Liver (tissue), 9 donors: ENCODE results near the gene WNK2. TPM values are rescaled to one million over a fixed set of nuclear protein-coding genes. Genes with fewer than 3 reads are reported as not detected.
A peak's percentile ranks its signal among the peaks of the same experiment; 100 is the strongest.

Experiments used
- DNase-seq: peaks from one replicate; pipeline ENCODE4 v3.0.0-alpha.2; 2017; ENCODE audit warnings: low spot score
- H3K27ac ChIP-seq, 2 donors: one replicate each; pipeline ENCODE4 v1.7.0; 2013; ENCODE audit warnings: inconsistent platforms in 2 of 2, low read length in 2 of 2, control low read depth in 1 of 2, low read depth in 1 of 2, mild to moderate bottlenecking in 1 of 2
- H3K27me3 ChIP-seq, 4 donors: one replicate each; pipeline versions ENCODE4 v1.6.1 to v1.7.0; 2013; ENCODE audit warnings: low read length in 3 of 4, inconsistent platforms in 1 of 4, mild to moderate bottlenecking in 1 of 4, moderate library complexity in 1 of 4; ENCODE audit not compliant: control insufficient read depth in 4 of 4, insufficient read depth in 4 of 4
- H3K36me3 ChIP-seq, 4 donors: one replicate each; pipeline versions ENCODE4 v1.6.1 to v1.7.0; 2013; ENCODE audit warnings: low read length in 3 of 4, mild to moderate bottlenecking in 3 of 4, low read depth in 1 of 4, moderate library complexity in 1 of 4; ENCODE audit not compliant: control insufficient read depth in 4 of 4, insufficient read depth in 3 of 4
- H3K4me1 ChIP-seq, 4 donors: one replicate each; pipeline versions ENCODE4 v1.6.1 to v1.7.0; 2013; ENCODE audit warnings: low read length in 3 of 4, mild to moderate bottlenecking in 3 of 4, moderate library complexity in 1 of 4; ENCODE audit not compliant: control insufficient read depth in 4 of 4, insufficient read depth in 4 of 4
- H3K4me3 ChIP-seq, 3 donors: one replicate each; pipeline versions ENCODE4 v1.6.1 to v1.7.0; 2013; ENCODE audit warnings: low read length in 3 of 3, control low read depth in 1 of 3, low read depth in 1 of 3, mild to moderate bottlenecking in 1 of 3
- H3K9ac ChIP-seq, 2 donors: one replicate each; pipeline ENCODE4 v1.7.0; 2013; ENCODE audit warnings: low read length in 2 of 2, mild to moderate bottlenecking in 2 of 2, moderate library complexity in 2 of 2, control low read depth in 1 of 2, low read depth in 1 of 2
- H3K9me3 ChIP-seq, 4 donors: one replicate each; pipeline versions ENCODE4 v1.6.1 to v1.7.0; 2013; ENCODE audit warnings: low read length in 3 of 4; ENCODE audit not compliant: control insufficient read depth in 4 of 4
- FOXA1 ChIP-seq: IDR thresholded peaks from 2 replicates; pipeline ENCODE4 v1.6.1; 2016; ENCODE audit warnings: antibody characterized with exemption
- FOXA2 ChIP-seq: IDR thresholded peaks from 2 replicates; pipeline ENCODE4 v1.6.1; 2016; ENCODE audit warnings: antibody characterized with exemption
- GABPA ChIP-seq, 2 donors: IDR thresholded peaks in 1 of 2; conservative IDR thresholded peaks in 1 of 2; 2 replicates each; pipeline ENCODE4 v1.6.1; 2016; ENCODE audit warnings: antibody characterized with exemption in 2 of 2, mild to moderate bottlenecking in 1 of 2, moderate library complexity in 1 of 2
- HNF4A ChIP-seq, 2 donors: conservative IDR thresholded peaks; 2 replicates each; pipeline ENCODE4 v1.6.1; 2016; ENCODE audit warnings: antibody characterized with exemption in 2 of 2, mild to moderate bottlenecking in 2 of 2
- HNF4G ChIP-seq: IDR thresholded peaks from 2 replicates; pipeline ENCODE4 v1.6.1; 2016; ENCODE audit warnings: antibody characterized with exemption
- RAD21 ChIP-seq, 2 donors: IDR thresholded peaks; 2 replicates each; pipeline ENCODE4 v1.6.1; 2016; ENCODE audit warnings: antibody characterized with exemption in 2 of 2, mild to moderate bottlenecking in 2 of 2
- RXRA ChIP-seq, 2 donors: IDR thresholded peaks; 2 replicates each; pipeline ENCODE4 v1.6.1; 2017 to 2018; ENCODE audit warnings: antibody characterized with exemption in 2 of 2, mild to moderate bottlenecking in 1 of 2
- SP1 ChIP-seq: IDR thresholded peaks from 2 replicates; pipeline ENCODE4 v1.6.1; 2018; ENCODE audit warnings: antibody characterized with exemption, mild to moderate bottlenecking
- TAF1 ChIP-seq: conservative IDR thresholded peaks from 2 replicates; pipeline ENCODE4 v1.6.1; 2016; ENCODE audit warnings: antibody characterized with exemption, mild to moderate bottlenecking
- YY1 ChIP-seq: IDR thresholded peaks from 2 replicates; pipeline ENCODE4 v1.6.1; 2016; ENCODE audit warnings: antibody characterized with exemption, mild to moderate bottlenecking
- WGBS: extraction: QIAGEN DNeasy Blood & Tissue Kit; methylation state at CpG from one replicate; pipeline ENCODE4 v1.1.7; 2013; 5-methylcytosine and 5-hydroxymethylcytosine counted together
- polyA plus RNA-seq, 2 donors: library from polyadenylated mRNA; stranded (reverse) in 1 of 2; unstranded in 1 of 2; fragments of 200-250 nt in 1 of 2; fragments of >200 nt in 1 of 2; fragmentation: Nextera tagmentation in 1 of 2; extraction: Ambion mirVana in 1 of 2; gene quantifications; one replicate each; pipeline versions ENCODE4 v1.2.1 to v1.2.3, GENCODE V29; 2013 to 2015
- total RNA-seq, 2 donors: library from RNA; depleted of rRNA; stranded (reverse); fragments of >200 nt; gene quantifications; one replicate each; pipeline ENCODE4 v1.2.3, GENCODE V29; 2014
- TF ChIP-seq, protein P1 (sequence below): fragments of 150-350 bp; IDR thresholded peaks from 2 replicates; pipeline ENCODE4 v1.5.1; 2017; ENCODE audit warnings: improper control_type of control experiment, low read depth, low read length; ENCODE audit not compliant: missing input control
- TF ChIP-seq, protein P2 (sequence below): IDR thresholded peaks from 2 replicates; pipeline ENCODE4 v1.6.1; 2016; ENCODE audit warnings: antibody characterized with exemption
- TF ChIP-seq, protein P3 (sequence below): IDR thresholded peaks from 2 replicates; pipeline ENCODE4 v1.6.1; 2016; ENCODE audit warnings: antibody characterized with exemption, mild to moderate bottlenecking
- TF ChIP-seq, protein P4 (sequence below): IDR thresholded peaks from 2 replicates; pipeline ENCODE4 v1.6.1; 2016; ENCODE audit warnings: antibody characterized with exemption
- donor health status: healthy.
- donor health status: healthy.
- donor health status: healthy.
- donor health status: healthy.
- donor health status: healthy.

Gene WNK2
- total and polyA plus RNA-seq, 4 donors: 0.65 to 4.4 (median 1.7) TPM

DNA sequence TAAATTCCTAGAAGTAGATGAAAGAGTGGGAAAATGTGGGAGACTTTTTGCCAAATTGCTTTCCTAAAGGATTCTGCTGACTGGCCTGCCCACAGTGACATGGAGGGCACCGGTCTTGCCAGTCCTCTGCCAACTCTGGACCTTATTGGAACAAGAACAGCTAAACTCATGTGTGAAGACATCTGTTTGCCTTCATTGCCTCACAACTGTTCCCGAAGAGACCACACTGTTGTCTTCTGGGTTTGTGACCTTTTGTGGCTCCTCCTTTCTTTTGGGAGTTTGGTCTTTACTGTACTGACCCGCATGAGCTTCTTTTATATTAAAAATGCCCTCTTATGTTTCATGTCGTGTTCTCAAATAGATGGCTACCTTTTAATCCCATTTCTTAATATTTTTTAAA is 16.1 kb upstream of the WNK2 start:
- H3K9me3 ChIP-seq: no peaks in the 10 kb centered on the region
- no peak overlapping the region for H3K4me3 ChIP-seq
- no peak for DNase-seq
- no peaks in the 10 kb centered on the region for H3K27me3 ChIP-seq
- H3K9ac ChIP-seq: no peak overlapping the region
- no peaks in the 10 kb centered on the region for H3K36me3 ChIP-seq
- 51% methylated on average over 4 of the region's 4 CpGs for WGBS
- H3K27ac ChIP-seq: no peak overlapping the region
- H3K4me1 ChIP-seq: no peaks in the 10 kb centered on the region
- TF ChIP-seq YY1 (no peak), SP1 (no peak), FOXA2 (no peak), HNF4G (no peak), FOXA1 (no peak), HNF4A (conservative IDR thresholded peaks at IDR 0.05) (peak in 1 of 2 donors; percentile 48), TAF1 (no peak), RXRA (IDR thresholded peaks at IDR 0.05) (peak; percentile 40 to 74), RAD21 (IDR thresholded peaks at IDR 0.05) (no peak)
- TF ChIP-seq, protein P1, sequence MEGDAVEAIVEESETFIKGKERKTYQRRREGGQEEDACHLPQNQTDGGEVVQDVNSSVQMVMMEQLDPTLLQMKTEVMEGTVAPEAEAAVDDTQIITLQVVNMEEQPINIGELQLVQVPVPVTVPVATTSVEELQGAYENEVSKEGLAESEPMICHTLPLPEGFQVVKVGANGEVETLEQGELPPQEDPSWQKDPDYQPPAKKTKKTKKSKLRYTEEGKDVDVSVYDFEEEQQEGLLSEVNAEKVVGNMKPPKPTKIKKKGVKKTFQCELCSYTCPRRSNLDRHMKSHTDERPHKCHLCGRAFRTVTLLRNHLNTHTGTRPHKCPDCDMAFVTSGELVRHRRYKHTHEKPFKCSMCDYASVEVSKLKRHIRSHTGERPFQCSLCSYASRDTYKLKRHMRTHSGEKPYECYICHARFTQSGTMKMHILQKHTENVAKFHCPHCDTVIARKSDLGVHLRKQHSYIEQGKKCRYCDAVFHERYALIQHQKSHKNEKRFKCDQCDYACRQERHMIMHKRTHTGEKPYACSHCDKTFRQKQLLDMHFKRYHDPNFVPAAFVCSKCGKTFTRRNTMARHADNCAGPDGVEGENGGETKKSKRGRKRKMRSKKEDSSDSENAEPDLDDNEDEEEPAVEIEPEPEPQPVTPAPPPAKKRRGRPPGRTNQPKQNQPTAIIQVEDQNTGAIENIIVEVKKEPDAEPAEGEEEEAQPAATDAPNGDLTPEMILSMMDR: no peak
- TF ChIP-seq, protein P2, sequence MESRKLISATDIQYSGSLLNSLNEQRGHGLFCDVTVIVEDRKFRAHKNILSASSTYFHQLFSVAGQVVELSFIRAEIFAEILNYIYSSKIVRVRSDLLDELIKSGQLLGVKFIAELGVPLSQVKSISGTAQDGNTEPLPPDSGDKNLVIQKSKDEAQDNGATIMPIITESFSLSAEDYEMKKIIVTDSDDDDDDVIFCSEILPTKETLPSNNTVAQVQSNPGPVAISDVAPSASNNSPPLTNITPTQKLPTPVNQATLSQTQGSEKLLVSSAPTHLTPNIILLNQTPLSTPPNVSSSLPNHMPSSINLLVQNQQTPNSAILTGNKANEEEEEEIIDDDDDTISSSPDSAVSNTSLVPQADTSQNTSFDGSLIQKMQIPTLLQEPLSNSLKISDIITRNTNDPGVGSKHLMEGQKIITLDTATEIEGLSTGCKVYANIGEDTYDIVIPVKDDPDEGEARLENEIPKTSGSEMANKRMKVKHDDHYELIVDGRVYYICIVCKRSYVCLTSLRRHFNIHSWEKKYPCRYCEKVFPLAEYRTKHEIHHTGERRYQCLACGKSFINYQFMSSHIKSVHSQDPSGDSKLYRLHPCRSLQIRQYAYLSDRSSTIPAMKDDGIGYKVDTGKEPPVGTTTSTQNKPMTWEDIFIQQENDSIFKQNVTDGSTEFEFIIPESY: no peak
- TF ChIP-seq, protein P3, sequence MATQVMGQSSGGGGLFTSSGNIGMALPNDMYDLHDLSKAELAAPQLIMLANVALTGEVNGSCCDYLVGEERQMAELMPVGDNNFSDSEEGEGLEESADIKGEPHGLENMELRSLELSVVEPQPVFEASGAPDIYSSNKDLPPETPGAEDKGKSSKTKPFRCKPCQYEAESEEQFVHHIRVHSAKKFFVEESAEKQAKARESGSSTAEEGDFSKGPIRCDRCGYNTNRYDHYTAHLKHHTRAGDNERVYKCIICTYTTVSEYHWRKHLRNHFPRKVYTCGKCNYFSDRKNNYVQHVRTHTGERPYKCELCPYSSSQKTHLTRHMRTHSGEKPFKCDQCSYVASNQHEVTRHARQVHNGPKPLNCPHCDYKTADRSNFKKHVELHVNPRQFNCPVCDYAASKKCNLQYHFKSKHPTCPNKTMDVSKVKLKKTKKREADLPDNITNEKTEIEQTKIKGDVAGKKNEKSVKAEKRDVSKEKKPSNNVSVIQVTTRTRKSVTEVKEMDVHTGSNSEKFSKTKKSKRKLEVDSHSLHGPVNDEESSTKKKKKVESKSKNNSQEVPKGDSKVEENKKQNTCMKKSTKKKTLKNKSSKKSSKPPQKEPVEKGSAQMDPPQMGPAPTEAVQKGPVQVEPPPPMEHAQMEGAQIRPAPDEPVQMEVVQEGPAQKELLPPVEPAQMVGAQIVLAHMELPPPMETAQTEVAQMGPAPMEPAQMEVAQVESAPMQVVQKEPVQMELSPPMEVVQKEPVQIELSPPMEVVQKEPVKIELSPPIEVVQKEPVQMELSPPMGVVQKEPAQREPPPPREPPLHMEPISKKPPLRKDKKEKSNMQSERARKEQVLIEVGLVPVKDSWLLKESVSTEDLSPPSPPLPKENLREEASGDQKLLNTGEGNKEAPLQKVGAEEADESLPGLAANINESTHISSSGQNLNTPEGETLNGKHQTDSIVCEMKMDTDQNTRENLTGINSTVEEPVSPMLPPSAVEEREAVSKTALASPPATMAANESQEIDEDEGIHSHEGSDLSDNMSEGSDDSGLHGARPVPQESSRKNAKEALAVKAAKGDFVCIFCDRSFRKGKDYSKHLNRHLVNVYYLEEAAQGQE: no peak

DNA sequence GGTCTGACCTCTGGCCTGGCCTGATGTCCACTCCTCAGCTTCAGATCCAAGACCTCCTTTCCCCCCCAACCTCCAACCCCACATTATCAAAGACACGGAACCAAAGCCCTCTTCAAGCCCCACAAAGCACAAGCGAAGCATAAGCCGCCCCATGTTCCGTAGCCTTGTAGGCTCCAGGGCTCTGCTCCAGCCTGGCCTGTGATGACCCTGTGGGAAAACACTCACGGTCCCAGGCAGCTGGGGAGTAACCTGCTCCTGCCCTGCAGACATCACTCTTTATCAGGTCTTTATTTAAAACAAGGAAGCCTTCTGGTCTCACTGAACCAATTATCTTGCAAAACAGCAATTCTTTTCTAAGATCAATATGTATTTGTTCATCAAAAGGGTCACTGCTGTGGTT is 15.4 kb upstream of the WNK2 start:
- WGBS: 82% methylated on average over 5 of the region's 5 CpGs
- Histone ChIP-seq H3K9ac (no peak overlapping the region), H3K27me3 (no peaks in the 10 kb centered on the region), H3K36me3 (no peaks in the 10 kb centered on the region), H3K4me3 (no peak overlapping the region), H3K4me1 (no peaks in the 10 kb centered on the region), H3K9me3 (no peaks in the 10 kb centered on the region), H3K27ac (no peak overlapping the region)
- no peak for DNase-seq
- TF ChIP-seq SP1 (no peak), YY1 (no peak), GABPA (IDR thresholded peaks at IDR 0.05 in 1 of 2, conservative IDR thresholded peaks at IDR 0.05 in 1 of 2) (no peak), FOXA2 (no peak), RAD21 (IDR thresholded peaks at IDR 0.05) (no peak), TAF1 (no peak), HNF4G (no peak)
- TF ChIP-seq, protein P4, sequence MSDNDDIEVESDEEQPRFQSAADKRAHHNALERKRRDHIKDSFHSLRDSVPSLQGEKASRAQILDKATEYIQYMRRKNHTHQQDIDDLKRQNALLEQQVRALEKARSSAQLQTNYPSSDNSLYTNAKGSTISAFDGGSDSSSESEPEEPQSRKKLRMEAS: no peak
- TF ChIP-seq, protein P1: no peak
- TF ChIP-seq, protein P2: no peak
- TF ChIP-seq, protein P3: no peak
